Brain microvascular endothelial cell (primary cell): Measurements from ENCODE around the gene PRSS50.

Experiments
- DNase-seq: peaks from one replicate; pipeline ENCODE4 v3.0.0-alpha.2; 2020
- H3K27ac ChIP-seq: fragments of 250-450 bp; sonication (Bioruptor Pico); 2 replicates; pipeline ENCODE4 v1.5.1; 2020; ENCODE audit warnings: mild to moderate bottlenecking, moderate library complexity
- H3K27me3 ChIP-seq: fragments of 250-450 bp; sonication (Bioruptor Pico); replicated peaks from 2 replicates; pipeline ENCODE4 v1.5.1; 2020; ENCODE audit warnings: mild to moderate bottlenecking
- H3K36me3 ChIP-seq: fragments of 250-450 bp; sonication (Bioruptor Pico); replicated peaks from 2 replicates; pipeline ENCODE4 v1.5.1; 2020; ENCODE audit warnings: mild to moderate bottlenecking
- H3K4me3 ChIP-seq: 2 replicates; pipeline ENCODE4 v1.5.1; 2011; ENCODE audit warnings: low read depth, mild to moderate bottlenecking, control low read depth, low read length, moderate library complexity
- CTCF ChIP-seq: IDR thresholded peaks from 2 replicates; pipeline ENCODE4 v1.5.1; 2011; ENCODE audit warnings: low read depth, mild to moderate bottlenecking, moderate library complexity, low read length, control low read depth, inconsistent platforms; ENCODE audit errors: missing control alignments
- in situ Hi-C: cut with HindIII; loops from 2 replicates; pipeline ENCODE4 v1.10.0; 2017; ENCODE audit warnings: low sequenced_read_pairs, low pct_ligation_motif_present

PRSS50 gene, protein sequence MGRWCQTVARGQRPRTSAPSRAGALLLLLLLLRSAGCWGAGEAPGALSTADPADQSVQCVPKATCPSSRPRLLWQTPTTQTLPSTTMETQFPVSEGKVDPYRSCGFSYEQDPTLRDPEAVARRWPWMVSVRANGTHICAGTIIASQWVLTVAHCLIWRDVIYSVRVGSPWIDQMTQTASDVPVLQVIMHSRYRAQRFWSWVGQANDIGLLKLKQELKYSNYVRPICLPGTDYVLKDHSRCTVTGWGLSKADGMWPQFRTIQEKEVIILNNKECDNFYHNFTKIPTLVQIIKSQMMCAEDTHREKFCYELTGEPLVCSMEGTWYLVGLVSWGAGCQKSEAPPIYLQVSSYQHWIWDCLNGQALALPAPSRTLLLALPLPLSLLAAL

DNA sequence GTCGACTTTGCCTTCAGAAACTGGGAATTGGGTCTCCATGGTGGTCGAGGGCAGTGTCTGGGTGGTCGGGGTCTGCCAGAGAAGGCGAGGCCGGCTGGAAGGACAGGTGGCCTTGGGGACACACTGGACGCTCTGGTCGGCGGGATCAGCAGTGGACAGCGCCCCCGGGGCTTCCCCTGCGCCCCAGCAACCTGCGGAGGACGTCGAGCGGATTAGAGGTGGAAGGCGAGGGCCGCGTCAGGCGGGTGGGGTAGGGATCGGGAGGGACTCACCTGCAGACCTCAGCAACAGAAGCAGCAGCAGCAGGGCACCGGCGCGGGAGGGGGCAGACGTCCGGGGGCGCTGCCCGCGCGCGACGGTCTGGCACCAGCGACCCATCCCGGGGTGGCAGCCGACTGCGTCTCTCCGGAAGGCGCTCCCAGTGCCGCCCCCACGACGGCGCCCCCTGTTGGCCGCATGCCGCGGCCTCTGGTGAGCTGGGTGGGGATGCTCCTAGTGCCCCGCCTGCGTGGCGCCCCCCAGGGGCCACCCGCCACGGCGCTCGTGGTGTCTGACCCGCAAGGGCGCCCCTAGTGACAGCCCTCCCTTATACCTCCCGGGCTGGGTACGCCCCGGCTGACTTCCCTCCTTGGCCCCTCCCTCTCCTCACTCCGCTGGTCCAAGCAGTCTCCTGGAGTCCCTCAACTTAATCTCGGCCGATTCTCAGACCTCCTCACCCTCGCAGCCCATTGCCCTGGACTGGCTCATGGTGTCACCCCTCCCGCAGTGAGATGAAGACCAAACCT is at the start of gene PRSS50:
PRSS50 (minus strand) TSS at position 423 of the 785 bp plus-strand sequence; CDS start at position 378, 45 bp downstream.
- no peaks in the 10 kb centered on the region for H3K36me3 ChIP-seq
- H3K27ac ChIP-seq, result no peak within 1 kb of the TSS
- H3K4me3 ChIP-seq, result no peak within 1 kb of the TSS
- in situ Hi-C loops, result no loop called here
- DNase-seq, result no peak
- H3K27me3 ChIP-seq, result peaks cover 6% of the 10 kb centered on the region
- peak; percentile 42 for TF ChIP-seq CTCF

DNA sequence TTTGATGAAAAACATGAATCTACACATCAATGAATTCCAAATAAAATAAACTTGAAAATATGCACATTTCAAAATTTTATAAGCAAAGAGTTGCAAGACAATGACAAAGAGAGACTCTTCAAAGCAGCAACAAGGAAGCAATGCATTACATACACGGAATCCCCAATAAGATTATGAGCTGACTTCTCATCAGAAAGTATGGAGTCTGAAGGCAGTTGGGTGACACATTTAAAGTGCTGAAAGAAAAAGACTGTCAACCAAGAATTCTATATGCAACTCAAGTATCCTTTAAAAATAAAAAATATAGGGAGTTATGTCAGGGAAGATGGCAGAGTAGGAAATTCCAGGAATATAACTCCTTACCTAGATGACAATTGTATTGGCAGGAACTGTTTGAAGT is 46.5 kb upstream of the PRSS50 start:
- TF ChIP-seq CTCF, result no peak
- no peaks in the 10 kb centered on the region for H3K36me3 ChIP-seq
- no peak overlapping the region for H3K27ac ChIP-seq
- in situ Hi-C loops, result no loop called here
- no peak for DNase-seq
- no peak overlapping the region for H3K4me3 ChIP-seq
- no peaks in the 10 kb centered on the region for H3K27me3 ChIP-seq

DNA sequence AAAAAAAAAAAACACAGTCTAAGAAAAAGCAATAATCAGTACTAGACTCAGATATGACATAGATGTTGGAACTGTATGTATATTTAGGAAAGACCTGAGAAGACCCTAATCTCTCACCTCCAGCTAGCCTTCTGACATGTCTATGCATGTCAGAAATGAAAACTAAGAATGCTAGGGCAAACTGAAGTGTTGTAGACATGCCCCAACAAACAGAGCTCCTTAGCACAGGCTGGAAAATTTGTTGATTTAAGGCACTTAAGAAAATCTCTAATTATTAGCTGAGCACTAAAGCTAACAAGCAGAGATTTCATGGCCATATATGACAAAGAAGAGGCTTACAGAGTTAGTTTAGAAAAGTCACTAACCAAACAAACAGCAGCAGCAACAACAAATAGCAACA is 45.5 kb upstream of the PRSS50 start:
- no peak overlapping the region for H3K4me3 ChIP-seq
- TF ChIP-seq CTCF, result no peak
- H3K27me3 ChIP-seq, result no peaks in the 10 kb centered on the region
- in situ Hi-C loops, result no loop called here
- DNase-seq, result no peak
- H3K36me3 ChIP-seq, result no peaks in the 10 kb centered on the region
- H3K27ac ChIP-seq, result no peak overlapping the region

DNA sequence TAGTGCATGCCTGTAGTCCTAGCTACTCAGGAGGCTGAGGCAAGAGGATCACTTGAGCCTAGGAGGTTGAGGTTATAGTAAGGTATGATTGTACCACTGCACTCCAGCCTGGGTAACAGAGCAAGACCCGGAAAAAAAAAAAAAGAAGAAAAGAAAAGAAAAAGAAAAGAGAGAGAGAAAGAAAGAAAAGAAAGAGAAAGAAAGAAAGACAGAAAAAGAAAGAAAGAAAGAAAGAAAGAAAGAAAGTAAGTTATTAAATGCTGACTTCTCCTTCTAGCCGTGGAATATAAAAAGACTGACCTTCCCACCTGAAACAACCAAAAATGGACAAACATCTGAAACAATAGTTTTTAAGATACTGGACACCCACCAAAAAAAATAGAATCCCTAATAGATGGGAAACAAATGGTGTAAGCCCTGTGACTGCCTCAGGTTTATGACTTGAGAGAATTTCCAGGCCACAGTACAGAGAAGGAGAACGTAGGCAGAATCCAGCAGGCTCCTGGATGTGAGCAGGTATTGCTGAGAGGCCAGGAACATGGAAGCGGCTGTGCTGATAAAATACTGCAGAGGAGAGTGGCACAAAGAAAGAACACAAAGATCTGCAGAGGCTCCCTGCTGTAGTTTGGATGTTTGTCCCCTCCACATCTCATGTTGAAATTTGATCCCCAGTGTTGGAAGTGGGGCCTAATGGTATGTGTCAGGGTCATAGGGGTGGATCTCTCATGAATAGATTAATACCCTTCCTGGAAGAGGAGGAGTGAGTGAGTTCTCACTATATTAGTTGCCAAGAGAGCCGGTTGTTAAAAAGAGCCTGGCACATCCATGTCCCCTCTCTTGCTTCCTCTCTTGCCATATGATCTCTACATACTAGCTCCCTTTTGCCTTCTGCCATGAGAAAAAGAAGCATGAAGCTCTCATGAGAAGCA is 41.8 kb upstream of the PRSS50 start:
- no peak for DNase-seq
- Histone ChIP-seq H3K27ac (no peak overlapping the region), H3K36me3 (no peaks in the 10 kb centered on the region), H3K27me3 (no peaks in the 10 kb centered on the region), H3K4me3 (no peak overlapping the region)
- no peak for TF ChIP-seq CTCF
- in situ Hi-C loops, result no loop called here

GRCh38 chr3:46756642-46757041 is 39.0 kb upstream of the PRSS50 start:
- Histone ChIP-seq H3K27ac (no peak overlapping the region), H3K4me3 (no peak overlapping the region), H3K27me3 (no peaks in the 10 kb centered on the region), H3K36me3 (no peaks in the 10 kb centered on the region)
- in situ Hi-C loops, result no loop called here
- no peak for TF ChIP-seq CTCF
- DNase-seq, result no peak
